ENCODE data around the gene VSTM5.
"Not testable (repeated sequence)": the region's sequence is repeated elsewhere in the genome, so short reads cannot be mapped to it uniquely, and the experiment has no call there.

The VSTM5 gene, protein sequence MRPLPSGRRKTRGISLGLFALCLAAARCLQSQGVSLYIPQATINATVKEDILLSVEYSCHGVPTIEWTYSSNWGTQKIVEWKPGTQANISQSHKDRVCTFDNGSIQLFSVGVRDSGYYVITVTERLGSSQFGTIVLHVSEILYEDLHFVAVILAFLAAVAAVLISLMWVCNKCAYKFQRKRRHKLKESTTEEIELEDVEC

GRCh38 chr11:93850594-93851018, at the start of gene VSTM5:
VSTM5 (minus strand) TSS chr11:93850618; CDS start chr11:93850502, 116 bp downstream.
- DNase-seq (ENCODE audit: extremely low read depth in 1 of 2, low read depth in 1 of 2) = no peak

DNA sequence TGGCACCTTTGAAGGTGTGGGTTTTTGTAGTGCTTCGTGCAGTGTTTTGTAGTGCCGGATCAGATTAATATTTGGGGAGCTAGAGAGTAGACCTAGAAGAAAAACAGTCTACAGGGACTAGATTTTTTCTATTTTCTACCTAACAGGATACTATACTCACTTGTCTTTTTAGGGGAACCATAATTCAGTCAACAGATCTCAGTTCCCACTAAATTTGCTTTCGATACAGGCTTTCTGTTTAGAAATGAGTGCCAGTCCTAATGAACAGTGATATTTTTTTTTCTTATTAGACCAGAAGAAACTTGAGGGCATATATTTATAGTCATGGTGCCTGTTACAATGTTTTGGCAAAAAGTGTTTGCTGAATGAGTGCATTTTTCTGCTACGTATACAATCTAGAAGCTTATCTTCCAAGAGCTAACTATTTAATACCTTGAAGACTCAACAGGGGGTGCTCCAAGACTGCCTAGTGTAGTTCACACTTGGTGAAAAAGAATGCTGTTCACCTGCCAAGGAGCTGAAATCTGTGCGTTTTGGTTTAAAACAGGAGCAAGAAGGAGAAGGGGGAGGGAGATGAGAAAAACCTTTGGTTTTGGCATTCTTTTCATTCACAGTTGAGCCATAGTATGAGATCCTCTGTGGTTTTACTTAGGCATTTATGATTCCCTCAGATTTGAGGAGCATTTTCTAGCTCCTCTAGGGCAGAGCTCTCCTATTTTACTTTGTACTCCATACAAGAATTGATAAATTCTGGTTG, 44.9 kb upstream of the VSTM5 start:
- DNase-seq (ENCODE audit: extremely low read depth in 1 of 2, low read depth in 1 of 2) = no peak

DNA sequence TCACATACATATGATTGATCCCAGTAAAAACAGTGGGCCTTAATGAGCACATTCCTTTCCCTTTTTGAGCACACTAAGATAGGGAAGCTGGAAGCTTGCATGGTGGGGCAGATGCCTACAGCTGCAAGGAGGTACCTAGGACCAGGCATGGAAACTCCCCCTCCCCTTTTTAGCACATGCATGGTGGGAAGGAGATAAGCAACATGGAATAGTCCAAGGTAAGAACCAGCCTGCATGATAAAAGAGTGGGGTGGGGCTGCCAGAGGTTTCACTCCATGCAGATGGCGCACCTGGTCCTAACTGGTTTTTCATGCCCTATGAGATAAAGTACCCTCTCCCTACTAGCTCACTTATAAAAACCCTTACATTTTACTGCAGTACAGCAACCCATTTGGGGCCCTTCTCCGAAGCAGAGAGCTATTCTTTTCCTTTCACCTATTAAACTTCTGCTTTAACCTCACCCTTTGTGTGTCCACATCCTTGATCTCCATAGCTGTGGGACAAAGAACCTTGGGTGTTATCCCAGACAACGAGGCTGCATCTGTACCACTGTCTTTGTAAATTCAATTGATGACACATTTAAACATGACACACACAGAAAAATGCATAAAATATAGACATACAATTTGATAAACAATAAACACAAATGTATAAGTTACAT, 40.1 kb upstream of the VSTM5 start:
- DNase-seq (ENCODE audit: extremely low read depth in 1 of 2, low read depth in 1 of 2) = no peak

DNA sequence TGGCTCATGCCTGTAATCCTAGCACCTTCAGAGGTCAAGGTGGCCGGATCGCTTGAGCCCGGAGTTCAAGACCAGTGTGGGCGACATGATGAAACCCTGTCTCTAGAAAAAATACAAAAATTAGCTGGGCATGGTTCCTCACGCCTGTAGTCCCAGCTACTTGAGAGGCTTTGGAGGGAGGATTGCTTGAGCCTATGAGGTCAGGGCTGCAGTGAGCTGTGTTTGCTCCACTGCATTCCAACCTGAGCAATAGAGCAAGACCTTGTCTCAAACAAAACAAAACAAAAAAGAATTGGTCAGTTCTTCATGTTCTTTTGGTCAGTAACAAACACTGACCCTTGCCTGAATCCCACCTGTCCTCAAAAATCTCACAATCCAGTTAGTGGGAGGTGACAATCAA, 36.7 kb upstream of the VSTM5 start:
- no peak for DNase-seq (ENCODE audit: extremely low read depth in 1 of 2, low read depth in 1 of 2)

- not testable (repeated sequence) for DNase-seq (ENCODE audit: extremely low read depth in 1 of 2, low read depth in 1 of 2)
These were observed 28.7 kb upstream of the VSTM5 start for GRCh38 chr11:93879114-93879513.

- DNase-seq (ENCODE audit: extremely low read depth in 1 of 2, low read depth in 1 of 2) = no peak
These were observed 25.2 kb upstream of the VSTM5 start for GRCh38 chr11:93875637-93876036.

GRCh38 chr11:93871526-93871925, 21.1 kb upstream of the VSTM5 start:
- DNase-seq (ENCODE audit: extremely low read depth in 1 of 2, low read depth in 1 of 2) = no peak

DNA sequence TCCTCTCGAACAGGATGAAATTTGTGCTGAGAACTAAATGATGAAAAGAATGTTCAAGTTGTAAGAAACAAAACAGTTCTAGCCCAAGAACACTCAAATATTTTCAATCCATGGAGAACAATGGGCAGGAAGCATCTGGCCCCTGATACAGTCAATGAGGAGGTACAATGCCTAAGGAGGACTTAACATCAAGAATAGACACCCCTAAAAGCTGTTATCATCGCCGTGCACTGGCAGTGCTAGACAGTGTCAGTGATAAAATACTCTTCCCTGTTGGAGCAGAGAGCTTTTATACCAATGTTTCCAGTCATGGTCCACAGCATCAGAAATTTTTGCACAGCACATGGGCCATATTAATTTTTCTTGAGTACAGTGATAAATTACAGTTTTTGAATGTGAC, 20.2 kb upstream of the VSTM5 start:
- DNase-seq (ENCODE audit: extremely low read depth in 1 of 2, low read depth in 1 of 2) = no peak

- no peak for DNase-seq (ENCODE audit: extremely low read depth in 1 of 2, low read depth in 1 of 2)
These were observed 19.4 kb upstream of the VSTM5 start for GRCh38 chr11:93869830-93870229.

- DNase-seq (ENCODE audit: extremely low read depth in 1 of 2, low read depth in 1 of 2) = not testable (repeated sequence)
These were observed 18.0 kb upstream of the VSTM5 start for GRCh38 chr11:93868404-93868803.

- no peak for DNase-seq (ENCODE audit: extremely low read depth in 1 of 2, low read depth in 1 of 2)
These were observed 11.4 kb upstream of the VSTM5 start for GRCh38 chr11:93861808-93862207.

GRCh38 chr11:93858121-93858775, 7.8 kb upstream of the VSTM5 start:
- DNase-seq (ENCODE audit: extremely low read depth in 1 of 2, low read depth in 1 of 2) = no peak

DNA sequence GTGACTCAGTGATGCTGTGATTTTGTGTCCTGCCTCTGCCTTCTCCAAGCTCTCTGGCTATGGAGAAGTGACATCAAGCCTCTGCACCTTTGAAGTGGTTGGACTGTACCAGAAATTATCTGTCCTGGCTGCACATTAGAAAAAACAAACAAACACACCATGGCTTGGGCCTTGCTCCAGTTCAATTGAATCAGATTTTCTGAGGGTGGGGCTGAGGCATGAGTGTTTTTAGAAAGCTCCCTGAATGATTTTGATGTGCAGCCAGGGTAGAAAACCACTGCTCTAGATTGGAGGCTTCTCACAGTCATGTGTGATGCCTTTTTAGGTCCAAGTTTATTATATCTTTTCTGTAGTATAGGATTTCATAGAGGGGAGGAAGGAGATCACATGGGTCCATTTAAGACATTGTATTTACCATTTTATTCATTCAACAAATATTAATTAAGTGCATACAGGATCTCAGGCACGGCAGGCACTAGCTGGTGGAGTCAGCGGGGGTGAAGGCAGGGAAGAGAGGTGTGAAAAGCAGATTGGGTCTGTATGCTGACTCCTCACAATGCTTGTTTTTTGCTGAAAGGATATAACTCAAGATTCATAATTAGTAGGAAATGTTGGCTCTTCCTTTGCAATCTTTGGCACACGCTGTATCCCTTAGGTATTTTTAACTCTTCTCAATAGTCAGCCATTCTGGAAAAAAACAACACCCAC, 7.1 kb upstream of the VSTM5 start:
- no peak for DNase-seq (ENCODE audit: extremely low read depth in 1 of 2, low read depth in 1 of 2)

DNA sequence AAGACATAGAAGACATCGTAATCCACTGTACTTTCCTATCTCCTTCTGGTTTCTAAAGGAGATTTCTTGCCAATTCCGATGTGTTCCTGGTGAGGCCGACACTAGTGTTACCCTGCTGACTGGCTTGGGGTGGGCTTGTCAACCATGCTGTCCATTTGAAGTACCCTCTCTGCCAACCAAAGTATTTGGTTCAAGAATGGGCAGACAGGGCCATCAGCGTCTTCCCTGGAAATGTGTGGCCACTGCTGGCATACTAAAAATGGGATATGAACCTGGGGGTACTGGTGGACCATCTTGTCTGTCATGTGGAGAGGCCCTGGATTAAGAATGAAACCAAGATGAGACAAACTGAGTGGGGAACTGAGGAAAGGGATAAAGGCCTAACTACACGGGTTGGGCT, 1.8 kb upstream of the VSTM5 start:
- DNase-seq (ENCODE audit: extremely low read depth in 1 of 2, low read depth in 1 of 2) = no peak

- DNase-seq (ENCODE audit: extremely low read depth in 1 of 2, low read depth in 1 of 2) = no peak
These were observed 446 bp downstream of the VSTM5 start for GRCh38 chr11:93849751-93850593.

DNA sequence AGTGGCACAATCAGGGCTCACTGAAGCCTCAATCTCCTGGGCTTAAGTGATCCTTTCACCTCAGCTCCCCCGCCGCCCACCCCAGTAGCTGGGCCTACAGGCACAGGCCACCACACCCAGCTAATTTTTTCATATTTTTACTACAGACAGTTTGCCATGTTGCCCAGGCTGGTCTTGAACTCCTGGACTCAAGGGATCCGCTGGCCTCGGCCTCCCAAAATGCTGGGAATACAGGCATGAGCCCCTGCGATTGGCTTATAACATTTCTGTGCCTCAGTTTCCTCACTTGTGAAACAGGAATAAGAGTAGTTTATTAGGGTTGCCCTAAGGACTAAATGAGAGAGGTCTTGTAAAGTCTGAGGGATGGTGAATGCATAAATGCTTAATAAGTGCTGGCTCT, 1.2 kb downstream of the VSTM5 start:
- DNase-seq (ENCODE audit: extremely low read depth in 1 of 2, low read depth in 1 of 2) = no peak

DNA sequence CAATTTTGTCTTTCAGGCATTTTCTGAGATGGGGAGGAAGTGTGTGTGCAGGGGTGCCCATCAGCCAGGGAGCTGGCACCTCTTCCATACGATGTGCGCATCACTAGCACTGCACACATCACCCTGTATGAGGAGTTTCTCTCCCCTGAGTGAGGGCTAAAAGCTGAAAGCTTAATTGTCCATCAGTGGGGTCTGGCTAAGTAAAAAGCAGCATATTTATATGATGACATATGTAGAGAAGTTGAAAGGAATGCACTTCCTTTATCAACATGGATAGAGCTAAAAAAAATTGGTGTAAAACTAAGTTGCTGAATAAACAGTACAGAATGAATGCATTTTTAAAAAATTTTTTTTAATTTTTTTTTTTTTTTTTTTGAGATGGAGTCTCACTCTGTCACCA, 4.0 kb downstream of the VSTM5 start:
- DNase-seq (ENCODE audit: extremely low read depth in 1 of 2, low read depth in 1 of 2) = no peak

DNA sequence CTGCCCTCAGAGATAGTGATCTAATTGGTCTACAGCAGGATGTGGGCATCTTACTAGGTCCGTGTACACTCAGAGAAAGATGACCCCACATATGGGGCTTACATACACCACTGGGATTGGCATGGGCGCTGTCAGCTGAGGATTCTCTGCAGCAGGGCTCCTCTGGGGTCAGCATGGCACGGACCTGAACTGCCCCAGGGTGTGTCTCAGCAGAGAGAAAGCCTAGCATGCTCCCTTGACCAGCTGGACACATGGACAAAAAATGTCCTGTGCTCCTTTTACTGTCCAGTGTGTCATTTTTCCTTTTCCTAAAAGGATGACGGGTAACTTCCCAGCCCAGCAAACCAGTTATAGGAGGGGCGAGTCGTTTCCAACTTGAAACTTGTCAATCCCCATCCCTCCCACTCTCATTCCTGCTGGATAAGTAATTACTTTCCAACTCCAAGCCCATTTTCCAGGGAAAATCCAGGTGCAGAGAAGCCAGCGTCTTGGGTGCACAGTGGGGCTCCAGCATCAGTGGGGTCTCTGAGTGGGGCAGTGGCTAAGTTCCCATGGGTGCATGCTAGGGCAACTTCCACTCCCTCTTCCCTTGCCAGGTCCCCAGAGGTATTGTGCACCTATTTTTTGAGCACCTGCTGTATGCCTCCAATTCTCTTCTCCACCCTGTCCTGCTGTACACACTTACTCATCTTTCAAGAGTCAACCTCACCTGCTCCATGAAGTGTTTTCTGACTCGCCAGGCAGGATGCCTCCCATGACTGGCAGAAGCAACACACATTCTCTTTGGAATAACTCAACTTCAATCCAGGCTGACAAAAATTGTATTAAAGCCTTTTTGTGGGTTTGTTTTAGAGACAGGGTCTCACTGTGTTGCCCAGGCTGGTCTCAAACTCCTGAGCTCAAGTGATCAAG, 5.0 kb downstream of the VSTM5 start:
- no peak for DNase-seq (ENCODE audit: extremely low read depth in 1 of 2, low read depth in 1 of 2)

DNA sequence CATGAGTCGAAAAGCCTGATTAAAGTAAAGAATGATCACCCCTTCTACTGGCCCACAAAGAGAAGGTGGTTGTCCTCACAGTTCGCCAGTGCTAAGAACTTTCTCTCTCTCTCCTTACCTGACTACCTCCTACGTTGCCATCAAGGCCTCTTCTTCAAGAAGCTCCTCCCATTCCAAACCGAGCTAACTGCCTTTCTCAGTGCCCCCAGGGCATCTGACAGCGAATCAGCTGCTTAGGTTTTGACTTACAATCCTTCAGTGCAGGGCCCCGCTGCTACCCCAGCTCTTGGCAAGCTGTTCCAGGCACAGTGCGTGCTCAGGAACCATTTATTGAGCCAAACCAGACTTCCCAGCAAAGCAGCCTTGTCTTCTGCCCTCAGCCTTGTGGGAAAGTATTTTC, 5.8 kb downstream of the VSTM5 start:
- no peak for DNase-seq (ENCODE audit: extremely low read depth in 1 of 2, low read depth in 1 of 2)
